Activated CD4-positive, alpha-beta memory T cell treated with anti-CD3 and anti-CD28 coated beads, Interleukin-2, amount 10 ng/mL, durations not matched to agents 7 days and 5 days (primary cell): ENCODE results near the gene ZNF69. TPM values are rescaled to one million over a fixed set of nuclear protein-coding genes. Genes with fewer than 3 reads are reported as not detected.
"Not testable (repeated sequence)": the region's sequence is repeated elsewhere in the genome, so short reads cannot be mapped to it uniquely, and the experiment has no call there.

Experiments used
- CTCF ChIA-PET: fragments of 350-600 bp; sonication (Branson Sonifier 250); formaldehyde crosslinking; loops from one replicate; lab custom pipeline; 2021; ENCODE audit warnings: antibody characterized with exemption, inconsistent platforms; lab: Charles Lee
- POLR2A ChIA-PET: fragments of 350-600 bp; sonication (Branson Sonifier 250); formaldehyde crosslinking; loops from one replicate; lab custom pipeline; 2021; ENCODE audit warnings: antibody characterized with exemption; lab: Charles Lee
- DNase-seq: peaks from one replicate; pipeline ENCODE4 v3.0.0-alpha.2; 2020
- H3K27ac Mint-ChIP-seq: one replicate; pipeline ENCODE4 v1.8.0; 2021; ENCODE audit warnings: mild to moderate bottlenecking, mixed read lengths
- H3K27me3 Mint-ChIP-seq: one replicate; pipeline ENCODE4 v1.8.0; 2021; ENCODE audit warnings: mixed read lengths
- H3K36me3 Mint-ChIP-seq: one replicate; pipeline ENCODE4 v1.8.0; 2021; ENCODE audit warnings: low read depth, mixed read lengths
- H3K4me1 Mint-ChIP-seq: one replicate; pipeline ENCODE4 v1.8.0; 2021; ENCODE audit warnings: mixed read lengths
- H3K4me3 Mint-ChIP-seq: one replicate; pipeline ENCODE4 v1.8.0; 2021; ENCODE audit warnings: mild to moderate bottlenecking, mixed read lengths
- H3K9me3 Mint-ChIP-seq: one replicate; pipeline ENCODE4 v1.8.0; 2021; ENCODE audit warnings: mixed read lengths
- total RNA-seq, 2 experiments: library from RNA; stranded (reverse); gene quantifications; one replicate each; pipeline ENCODE4 v1.2.3, GENCODE V29; 2021

Gene ZNF69
- total RNA-seq, 2 experiments from 2014 or later, result 2.3 to 2.7 TPM

GRCh38 chr19:11944656-11945055, 57.1 kb downstream of the ZNF69 start:
- no peak for DNase-seq
- peaks cover 96% of the 10 kb centered on the region for H3K36me3 Mint-ChIP-seq
- no peaks in the 10 kb centered on the region for H3K27me3 Mint-ChIP-seq
- no peak overlapping the region for H3K4me3 Mint-ChIP-seq
- H3K9me3 Mint-ChIP-seq, result peaks cover 79% of the 10 kb centered on the region
- CTCF ChIA-PET, result interaction anchor here (1.2 to 2.0 kb wide), 2 partner anchors 19 to 21 kb away, joined by 3 to 5 read pairs; no protein-coding TSS in a partner anchor
- POLR2A ChIA-PET, result no interaction called here
- no peak overlapping the region for H3K27ac Mint-ChIP-seq
- no peaks in the 10 kb centered on the region for H3K4me1 Mint-ChIP-seq

DNA sequence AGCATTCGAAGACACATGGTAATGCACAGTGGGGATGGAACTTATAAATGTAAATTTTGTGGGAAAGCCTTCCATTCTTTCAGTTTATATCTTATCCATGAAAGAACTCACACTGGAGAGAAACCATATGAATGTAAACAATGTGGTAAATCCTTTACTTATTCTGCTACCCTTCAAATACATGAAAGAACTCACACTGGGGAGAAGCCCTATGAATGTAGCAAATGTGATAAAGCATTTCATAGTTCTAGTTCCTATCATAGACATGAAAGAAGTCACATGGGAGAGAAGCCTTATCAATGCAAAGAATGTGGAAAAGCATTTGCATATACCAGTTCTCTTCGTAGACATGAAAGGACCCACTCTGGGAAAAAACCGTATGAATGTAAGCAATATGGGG, 61.1 kb downstream of the ZNF69 start:
- no peak for DNase-seq
- Mint-ChIP-seq H3K4me3 (no peak overlapping the region), H3K4me1 (no peaks in the 10 kb centered on the region), H3K9me3 (peaks cover 85% of the 10 kb centered on the region), H3K27ac (no peak overlapping the region), H3K27me3 (no peaks in the 10 kb centered on the region), H3K36me3 (peaks cover 93% of the 10 kb centered on the region)
- ChIA-PET POLR2A (no interaction called here), CTCF (no interaction called here)

- DNase-seq, result no peak
- POLR2A ChIA-PET, result no interaction called here
- Mint-ChIP-seq H3K27ac (no peak overlapping the region), H3K27me3 (no peaks in the 10 kb centered on the region), H3K36me3 (peaks cover 87% of the 10 kb centered on the region), H3K4me1 (no peaks in the 10 kb centered on the region), H3K4me3 (no peak overlapping the region), H3K9me3 (peaks cover 85% of the 10 kb centered on the region)
- CTCF ChIA-PET, result no interaction called here
These were observed 61.6 kb downstream of the ZNF69 start for GRCh38 chr19:11949201-11949600.

DNA sequence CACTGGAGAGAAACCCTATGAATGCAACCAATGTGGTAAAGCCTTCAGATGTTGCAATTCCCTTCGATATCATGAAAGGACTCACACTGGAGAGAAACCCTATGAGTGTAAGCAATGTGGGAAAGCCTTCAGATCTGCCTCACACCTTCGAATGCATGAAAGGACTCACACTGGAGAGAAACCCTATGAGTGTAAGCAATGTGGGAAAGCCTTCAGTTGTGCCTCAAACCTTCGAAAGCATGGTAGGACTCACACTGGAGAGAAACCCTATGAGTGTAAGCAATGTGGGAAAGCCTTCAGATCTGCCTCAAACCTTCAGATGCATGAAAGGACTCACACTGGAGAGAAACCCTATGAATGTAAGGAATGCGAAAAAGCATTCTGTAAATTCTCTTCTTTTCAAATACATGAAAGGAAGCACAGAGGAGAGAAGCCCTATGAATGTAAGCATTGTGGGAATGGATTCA, 62.1 kb downstream of the ZNF69 start:
- Mint-ChIP-seq H3K9me3 (peaks cover 81% of the 10 kb centered on the region), H3K36me3 (peaks cover 83% of the 10 kb centered on the region)
- CTCF ChIA-PET, H3K27me3 Mint-ChIP-seq, H3K4me1 Mint-ChIP-seq, H3K27ac Mint-ChIP-seq, POLR2A ChIA-PET, H3K4me3 Mint-ChIP-seq, DNase-seq: not testable (repeated sequence)

DNA sequence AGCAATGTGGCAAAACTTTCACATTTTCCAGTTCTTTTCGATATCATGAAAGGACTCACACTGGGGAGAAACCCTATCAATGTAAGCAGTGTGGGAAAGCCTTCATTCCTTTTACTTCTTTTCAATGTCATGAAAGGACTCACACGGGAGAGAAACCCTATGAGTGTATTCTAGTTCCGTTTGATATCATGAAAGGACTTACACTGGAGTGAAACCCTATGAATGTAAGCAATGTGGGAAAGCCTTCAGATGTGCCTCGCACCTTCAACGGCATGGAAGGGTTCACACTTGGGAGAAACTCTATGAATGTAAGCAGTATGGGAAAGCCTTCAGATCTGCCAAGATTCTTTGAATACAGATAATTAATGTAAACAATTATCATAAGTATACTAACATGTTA, 62.7 kb downstream of the ZNF69 start:
- ChIA-PET POLR2A (no interaction called here), CTCF (no interaction called here)
- Mint-ChIP-seq H3K27ac (no peak overlapping the region), H3K27me3 (no peaks in the 10 kb centered on the region), H3K9me3 (peaks cover 78% of the 10 kb centered on the region), H3K36me3 (peaks cover 80% of the 10 kb centered on the region), H3K4me3 (no peak overlapping the region), H3K4me1 (no peaks in the 10 kb centered on the region)
- no peak for DNase-seq

Other genes with a start within 250 kb of the ZNF69 start
- gene ZNF823, start 148.8 kb upstream of the ZNF69 start, total RNA-seq, result 1 to 10 TPM; 4.0 to 4.9 TPM
- gene ZNF441, start 120.8 kb upstream of the ZNF69 start, total RNA-seq, result 1 to 10 TPM; 8.3 to 8.9 TPM
- under 1 TPM; 0.80 to 0.98 TPM for gene ZNF491, start 89.3 kb upstream of the ZNF69 start, total RNA-seq
- gene ZNF440, start 73.5 kb upstream of the ZNF69 start, total RNA-seq, result 10 to 100 TPM; 11.9 to 14.7 TPM
- gene ZNF439, start 39.1 kb upstream of the ZNF69 start, total RNA-seq, result 1 to 10 TPM; 3.0 to 3.3 TPM
- 10 to 100 TPM; 19.1 to 20.4 TPM for gene ZNF700, start 37.3 kb downstream of the ZNF69 start, total RNA-seq
- 1 to 10 TPM; 1.4 to 2.2 TPM for gene ZNF763, start 77.3 kb downstream of the ZNF69 start, total RNA-seq
- under 1 TPM in 1 of 2 experiments, not detected in 1; 0.25 TPM for gene ZNF433, start 147.9 kb downstream of the ZNF69 start, total RNA-seq
- under 1 TPM; 0.15 to 0.28 TPM for gene ZNF878, start 165.2 kb downstream of the ZNF69 start, total RNA-seq
- 1 to 10 TPM; 1.4 to 1.6 TPM for gene ZNF844, start 176.9 kb downstream of the ZNF69 start, total RNA-seq